Measurements from ENCODE around the gene POLD2. TPM values are rescaled to one million over a fixed set of nuclear protein-coding genes. Genes with fewer than 3 reads are reported as not detected.

POLD2 gene
- polyA plus RNA-seq, 1 donor from 2014 or later, result 79.5 TPM

- H3K9me3 ChIP-seq (ENCODE audit: low read length), result no peaks in the 10 kb centered on the region
- H3K27me3 ChIP-seq (ENCODE audit: insufficient read depth, low read depth, low read length), result no peaks in the 10 kb centered on the region
- no peaks in the 10 kb centered on the region for H4K20me1 ChIP-seq (ENCODE audit: insufficient read depth)
- no peak overlapping the region for H3K4me3 ChIP-seq (ENCODE audit: low read length)
- H3K4me2 ChIP-seq (ENCODE audit: low read length), result no peak overlapping the region
- H3K9ac ChIP-seq (ENCODE audit: low read length), result no peak overlapping the region
- H3K9me2 ChIP-seq (ENCODE audit: insufficient read depth, low read length), result no peaks in the 10 kb centered on the region
- H2AFZ ChIP-seq (ENCODE audit: low read depth, low read length), result no peak overlapping the region
- no peak overlapping the region for H3K27ac ChIP-seq (ENCODE audit: low read length)
- no peaks in the 10 kb centered on the region for H3K79me2 ChIP-seq (replicated peaks; ENCODE audit: insufficient read depth, low read length)
- no peaks in the 10 kb centered on the region for H3K36me3 ChIP-seq (ENCODE audit: insufficient read depth, low read length)
- no peak for TF ChIP-seq CTCF (IDR thresholded peaks at IDR 0.05; ENCODE audit: poor library complexity, severe bottlenecking)
- TF ChIP-seq POLR2AphosphoS5 (IDR thresholded peaks at IDR 0.05), result no peak
- no peak for TF ChIP-seq REST (IDR thresholded peaks at IDR 0.05; ENCODE audit: borderline replicate concordance)
- no peak for TF ChIP-seq SMC3 (conservative IDR thresholded peaks at IDR 0.05; ENCODE audit: poor library complexity)
- no peak for TF ChIP-seq MXI1 (conservative IDR thresholded peaks at IDR 0.05; ENCODE audit: poor library complexity, severe bottlenecking)
- no peak for TF ChIP-seq TAF1 (IDR thresholded peaks at IDR 0.05; ENCODE audit: low read depth)
- no peak for TF ChIP-seq EP300 (conservative IDR thresholded peaks at IDR 0.05; ENCODE audit: poor library complexity, severe bottlenecking)
- no peak for TF ChIP-seq RAD21 (conservative IDR thresholded peaks at IDR 0.05)
- no peak for TF ChIP-seq EZH2 (IDR thresholded peaks at IDR 0.05; ENCODE audit: borderline replicate concordance, insufficient read depth, low read length, poor library complexity, severe bottlenecking)
- no peaks in the 10 kb centered on the region for H3F3A ChIP-seq (ENCODE audit: insufficient read depth, low read length, poor library complexity, severe bottlenecking)
Observed at GRCh38 chr7:44150966-44151941, 27.9 kb upstream of the POLD2 start.

- Histone ChIP-seq H2AFZ (ENCODE audit: low read depth, low read length) (no peak overlapping the region), H3K9me2 (ENCODE audit: insufficient read depth, low read length) (no peaks in the 10 kb centered on the region), H3K79me2 (replicated peaks; ENCODE audit: insufficient read depth, low read length) (no peaks in the 10 kb centered on the region), H3K4me2 (ENCODE audit: low read length) (no peak overlapping the region), H4K20me1 (ENCODE audit: insufficient read depth) (no peaks in the 10 kb centered on the region), H3K9ac (ENCODE audit: low read length) (no peak overlapping the region), H3K9me3 (ENCODE audit: low read length) (no peaks in the 10 kb centered on the region), H3F3A (ENCODE audit: insufficient read depth, low read length, poor library complexity, severe bottlenecking) (no peaks in the 10 kb centered on the region), H3K36me3 (ENCODE audit: insufficient read depth, low read length) (no peaks in the 10 kb centered on the region), H3K27ac (ENCODE audit: low read length) (no peak overlapping the region), H3K27me3 (ENCODE audit: insufficient read depth, low read depth, low read length) (peaks cover 3% of the 10 kb centered on the region), H3K4me3 (ENCODE audit: low read length) (no peak overlapping the region)
- TF ChIP-seq POLR2AphosphoS5 (IDR thresholded peaks at IDR 0.05) (no peak), EP300 (conservative IDR thresholded peaks at IDR 0.05; ENCODE audit: poor library complexity, severe bottlenecking) (no peak), REST (IDR thresholded peaks at IDR 0.05; ENCODE audit: borderline replicate concordance) (no peak), RAD21 (conservative IDR thresholded peaks at IDR 0.05) (no peak), EZH2 (IDR thresholded peaks at IDR 0.05; ENCODE audit: borderline replicate concordance, insufficient read depth, low read length, poor library complexity, severe bottlenecking) (no peak), MXI1 (conservative IDR thresholded peaks at IDR 0.05; ENCODE audit: poor library complexity, severe bottlenecking) (no peak), SMC3 (conservative IDR thresholded peaks at IDR 0.05; ENCODE audit: poor library complexity) (no peak), CTCF (IDR thresholded peaks at IDR 0.05; ENCODE audit: poor library complexity, severe bottlenecking) (no peak), TAF1 (IDR thresholded peaks at IDR 0.05; ENCODE audit: low read depth) (no peak)
Observed at GRCh38 chr7:44150466-44150832, 27.1 kb upstream of the POLD2 start.
